BJ (cell line): ENCODE data around the gene CD6. TPM values are rescaled to one million over a fixed set of nuclear protein-coding genes. Genes with fewer than 3 reads are reported as not detected.

Experiments
- CTCF ChIA-PET: fragments of 350-600 bp; formaldehyde crosslinking; extraction: SDS; loops from one replicate; lab custom pipeline; 2021; ENCODE audit warnings: antibody characterized with exemption, inconsistent platforms; lab: Yijun Ruan, JAX
- POLR2A ChIA-PET: fragments of 300-600 bp; sonication (Branson Sonifier 250); formaldehyde crosslinking; extraction: SDS; loops from one replicate; lab custom pipeline; 2021; ENCODE audit warnings: antibody characterized with exemption; lab: Charles Lee
- DNase-seq: peaks from one replicate; pipeline ENCODE4 v3.0.0-alpha.2; 2011; ENCODE audit warnings: low read depth
- H3K27me3 ChIP-seq: 2 replicates; pipeline ENCODE4 v1.6.0; 2011; ENCODE audit warnings: low read length; ENCODE audit not compliant: control insufficient read depth, insufficient read depth
- H3K36me3 ChIP-seq: 2 replicates; pipeline ENCODE4 v1.5.1; 2011; ENCODE audit warnings: low read length; ENCODE audit not compliant: control insufficient read depth, insufficient read depth
- H3K4me3 ChIP-seq: 2 replicates; pipeline ENCODE4 v1.5.1; 2011; ENCODE audit warnings: low read depth, mild to moderate bottlenecking, control low read depth, low read length
- polyA plus RNA-seq: library from polyadenylated mRNA; depleted of rRNA; stranded (reverse); fragments of >200 nt; gene quantifications from 2 replicates; pipeline ENCODE4 v1.2.3, GENCODE V29; 2011
- TF ChIP-seq, protein P1 (sequence below): IDR thresholded peaks from 2 replicates; pipeline ENCODE4 v1.5.1; 2011; ENCODE audit warnings: low read depth, mild to moderate bottlenecking, control low read depth, inconsistent platforms, low read length, moderate library complexity; ENCODE audit not compliant: insufficient read depth

CD6 gene
- polyA plus RNA-seq, 1 experiment = not detected

DNA sequence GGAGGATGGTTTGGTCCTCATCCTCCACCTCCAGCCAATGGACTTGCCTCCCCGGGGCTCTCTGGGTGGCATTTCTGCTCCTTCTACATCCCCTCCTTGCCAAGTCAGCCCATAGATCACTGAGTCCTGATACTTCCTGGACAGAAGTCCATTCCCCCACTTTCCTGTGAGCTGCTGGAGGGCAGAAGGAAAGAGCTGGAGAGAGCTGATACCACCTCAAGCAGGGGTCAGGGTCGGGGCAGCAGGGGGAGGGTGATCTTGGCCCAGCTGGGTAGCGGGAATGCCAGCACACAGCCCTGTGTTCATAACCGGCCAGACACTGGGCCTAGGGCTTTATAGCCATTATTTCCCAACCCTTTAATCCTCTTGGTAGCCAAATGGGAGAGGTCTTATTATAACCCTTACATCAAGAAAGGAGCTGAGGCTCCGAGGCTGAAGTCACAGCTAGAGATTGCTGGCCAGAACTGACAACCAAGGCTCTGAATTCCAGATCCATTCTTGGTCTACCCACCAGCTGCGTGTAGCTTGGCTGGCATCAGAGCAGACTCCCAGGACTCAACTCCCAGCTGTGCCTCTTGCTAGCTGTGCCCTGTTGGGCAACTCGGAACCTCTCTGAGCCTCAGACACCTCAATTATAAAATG, 39.9 kb downstream of the CD6 start:
- ChIA-PET POLR2A (no interaction called here), CTCF (interaction anchor here (1.3 to 1.5 kb wide), 2 partner anchors 75 to 181 kb away, joined by 3 read pairs; no protein-coding TSS in a partner anchor)
- no peak for DNase-seq
- Histone ChIP-seq H3K36me3 (no peaks in the 10 kb centered on the region), H3K27me3 (peaks cover 25% of the 10 kb centered on the region), H3K4me3 (no peak overlapping the region)
- TF ChIP-seq, protein P1, sequence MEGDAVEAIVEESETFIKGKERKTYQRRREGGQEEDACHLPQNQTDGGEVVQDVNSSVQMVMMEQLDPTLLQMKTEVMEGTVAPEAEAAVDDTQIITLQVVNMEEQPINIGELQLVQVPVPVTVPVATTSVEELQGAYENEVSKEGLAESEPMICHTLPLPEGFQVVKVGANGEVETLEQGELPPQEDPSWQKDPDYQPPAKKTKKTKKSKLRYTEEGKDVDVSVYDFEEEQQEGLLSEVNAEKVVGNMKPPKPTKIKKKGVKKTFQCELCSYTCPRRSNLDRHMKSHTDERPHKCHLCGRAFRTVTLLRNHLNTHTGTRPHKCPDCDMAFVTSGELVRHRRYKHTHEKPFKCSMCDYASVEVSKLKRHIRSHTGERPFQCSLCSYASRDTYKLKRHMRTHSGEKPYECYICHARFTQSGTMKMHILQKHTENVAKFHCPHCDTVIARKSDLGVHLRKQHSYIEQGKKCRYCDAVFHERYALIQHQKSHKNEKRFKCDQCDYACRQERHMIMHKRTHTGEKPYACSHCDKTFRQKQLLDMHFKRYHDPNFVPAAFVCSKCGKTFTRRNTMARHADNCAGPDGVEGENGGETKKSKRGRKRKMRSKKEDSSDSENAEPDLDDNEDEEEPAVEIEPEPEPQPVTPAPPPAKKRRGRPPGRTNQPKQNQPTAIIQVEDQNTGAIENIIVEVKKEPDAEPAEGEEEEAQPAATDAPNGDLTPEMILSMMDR = no peak

DNA sequence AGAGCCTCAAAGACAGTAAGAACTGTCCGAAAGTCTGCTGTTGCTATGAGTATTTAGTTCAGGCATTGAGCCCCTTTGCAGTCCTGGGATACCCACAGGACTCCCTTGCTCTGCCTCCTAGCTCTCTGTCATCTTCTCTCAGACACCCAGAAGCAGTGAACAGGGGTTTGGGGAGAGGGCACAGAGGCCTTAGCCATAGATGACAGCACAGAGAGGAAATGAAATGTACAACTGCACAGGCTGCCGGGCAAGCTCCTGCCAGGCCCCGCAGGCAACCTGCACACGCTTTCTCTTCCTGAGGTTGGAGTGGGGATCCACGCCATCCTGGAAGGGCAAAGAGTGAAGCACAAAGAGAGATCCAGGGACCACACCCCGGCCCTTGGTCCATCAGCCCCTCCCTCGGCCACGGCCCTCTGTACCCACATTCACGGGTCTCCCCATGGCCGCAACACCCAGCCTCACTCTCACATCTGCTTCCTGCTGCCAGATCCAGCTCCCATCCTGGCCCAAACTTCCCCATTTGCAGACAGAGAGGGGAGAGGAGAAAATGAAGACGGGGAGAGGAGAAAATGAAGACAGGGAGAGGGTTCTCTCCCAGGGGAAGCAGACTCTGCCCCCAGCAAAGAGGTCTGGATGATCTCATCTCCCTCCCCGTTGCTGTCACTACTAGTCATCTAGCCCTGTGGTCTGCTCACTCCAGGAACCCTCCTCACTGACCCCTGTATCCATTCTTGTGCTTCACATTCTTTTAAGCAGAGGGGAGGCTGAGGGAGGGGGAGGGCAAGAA, 40.7 kb downstream of the CD6 start:
- CTCF ChIA-PET = interaction anchor here (1.3 kb wide), 1 partner anchor 76 kb away, joined by 3 read pairs; no protein-coding TSS in a partner anchor
- TF ChIP-seq, protein P1 = no peak
- POLR2A ChIA-PET = no interaction called here
- Histone ChIP-seq H3K27me3 (peaks cover 19% of the 10 kb centered on the region), H3K4me3 (no peak overlapping the region), H3K36me3 (no peaks in the 10 kb centered on the region)
- DNase-seq = no peak

GRCh38 chr11:61012737-61013215, 41.3 kb downstream of the CD6 start:
- POLR2A ChIA-PET = no interaction called here
- Histone ChIP-seq H3K36me3 (no peaks in the 10 kb centered on the region), H3K4me3 (no peak overlapping the region), H3K27me3 (peaks cover 18% of the 10 kb centered on the region)
- CTCF ChIA-PET = no interaction called here
- TF ChIP-seq, protein P1 = no peak
- no peak for DNase-seq

- TF ChIP-seq, protein P1 = no peak
- H3K27me3 ChIP-seq = peaks cover 8% of the 10 kb centered on the region
- ChIA-PET POLR2A (no interaction called here), CTCF (interaction anchor here (1.0 kb wide), 1 partner anchor 14 kb away, joined by 3 read pairs; no protein-coding TSS in a partner anchor)
- H3K4me3 ChIP-seq = no peak overlapping the region
- no peaks in the 10 kb centered on the region for H3K36me3 ChIP-seq
- no peak for DNase-seq
These were observed 46.6 kb downstream of the CD6 start for GRCh38 chr11:61018059-61018458.
